ENCODE data around the gene EXO1. TPM values are rescaled to one million over a fixed set of nuclear protein-coding genes. Genes with fewer than 3 reads are reported as not detected.

The EXO1 gene
- total RNA-seq, 2 experiments from 2014 or later: 65.3 to 66.8 TPM

DNA sequence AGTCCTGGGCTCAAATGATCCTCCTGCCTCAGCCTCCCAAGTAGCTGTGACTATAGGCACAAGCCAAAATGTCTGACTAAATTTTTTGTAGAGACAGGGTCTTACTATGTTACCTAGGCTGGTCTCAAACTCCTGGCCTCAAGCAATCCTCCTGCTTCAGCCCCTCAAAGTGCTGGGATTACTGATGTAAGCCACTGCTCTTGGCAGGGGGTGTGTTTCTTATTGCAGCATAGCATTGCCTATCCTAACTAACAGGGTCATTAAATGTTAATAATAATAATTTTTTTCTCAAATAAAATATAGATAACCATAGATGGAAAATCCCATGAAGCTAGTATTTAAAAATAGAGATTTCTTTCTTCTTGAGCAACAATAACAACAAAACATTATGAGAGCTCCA, 52.4 kb downstream of the EXO1 start:
- Mint-ChIP-seq H3K4me1 (ENCODE audit: low read depth) (no peaks in the 10 kb centered on the region), H3K4me3 (no peak overlapping the region), H3K27ac (no peak overlapping the region), H3K36me3 (ENCODE audit: low read depth) (peaks cover 4% of the 10 kb centered on the region), H3K27me3 (no peaks in the 10 kb centered on the region), H3K9me3 (no peaks in the 10 kb centered on the region)
- TF ChIP-seq, protein P1, sequence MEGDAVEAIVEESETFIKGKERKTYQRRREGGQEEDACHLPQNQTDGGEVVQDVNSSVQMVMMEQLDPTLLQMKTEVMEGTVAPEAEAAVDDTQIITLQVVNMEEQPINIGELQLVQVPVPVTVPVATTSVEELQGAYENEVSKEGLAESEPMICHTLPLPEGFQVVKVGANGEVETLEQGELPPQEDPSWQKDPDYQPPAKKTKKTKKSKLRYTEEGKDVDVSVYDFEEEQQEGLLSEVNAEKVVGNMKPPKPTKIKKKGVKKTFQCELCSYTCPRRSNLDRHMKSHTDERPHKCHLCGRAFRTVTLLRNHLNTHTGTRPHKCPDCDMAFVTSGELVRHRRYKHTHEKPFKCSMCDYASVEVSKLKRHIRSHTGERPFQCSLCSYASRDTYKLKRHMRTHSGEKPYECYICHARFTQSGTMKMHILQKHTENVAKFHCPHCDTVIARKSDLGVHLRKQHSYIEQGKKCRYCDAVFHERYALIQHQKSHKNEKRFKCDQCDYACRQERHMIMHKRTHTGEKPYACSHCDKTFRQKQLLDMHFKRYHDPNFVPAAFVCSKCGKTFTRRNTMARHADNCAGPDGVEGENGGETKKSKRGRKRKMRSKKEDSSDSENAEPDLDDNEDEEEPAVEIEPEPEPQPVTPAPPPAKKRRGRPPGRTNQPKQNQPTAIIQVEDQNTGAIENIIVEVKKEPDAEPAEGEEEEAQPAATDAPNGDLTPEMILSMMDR (IDR thresholded peaks at IDR 0.05): no peak
- DNase-seq (no peak), ATAC-seq (no peak)
- ChIA-PET CTCF (no interaction called here), POLR2A (no interaction called here)
- intact Hi-C loops (cut with micrococcal nuclease): no loop called here

DNA sequence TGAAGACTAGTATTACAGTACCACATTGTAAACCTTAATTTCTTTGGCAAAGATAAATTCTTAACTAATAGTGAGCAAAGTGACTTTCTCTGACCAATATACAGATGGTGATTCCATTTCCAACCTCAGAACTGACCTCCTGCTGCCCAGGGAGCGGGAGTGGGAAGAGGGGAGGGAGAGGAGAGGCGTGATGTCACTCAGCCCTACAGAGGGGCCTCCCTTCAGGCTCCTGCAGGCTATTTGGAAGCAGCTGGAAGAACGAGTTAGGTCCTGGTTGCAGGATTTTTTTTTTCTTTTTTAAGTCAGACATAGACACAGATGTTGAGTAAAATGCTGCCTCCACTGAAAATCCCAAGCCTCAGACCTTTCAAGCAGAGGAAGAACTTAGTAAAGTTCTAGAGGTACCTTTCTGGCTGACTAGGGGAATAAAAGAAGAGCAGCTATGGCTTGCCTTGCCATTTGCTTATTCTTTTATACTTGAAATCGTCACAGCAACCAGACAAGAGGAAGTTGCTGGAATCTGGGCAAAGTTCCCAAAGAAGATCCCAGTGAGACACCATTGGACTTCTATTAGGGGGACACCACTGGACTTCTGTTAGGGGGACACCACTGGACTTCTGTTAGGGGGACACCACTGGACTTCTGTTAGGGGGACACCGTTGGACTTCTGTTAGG, 54.5 kb downstream of the EXO1 start:
- POLR2A ChIA-PET: no interaction called here
- Mint-ChIP-seq H3K9me3 (no peaks in the 10 kb centered on the region), H3K27me3 (no peaks in the 10 kb centered on the region), H3K4me1 (ENCODE audit: low read depth) (no peaks in the 10 kb centered on the region), H3K4me3 (no peak overlapping the region), H3K36me3 (ENCODE audit: low read depth) (peaks cover 4% of the 10 kb centered on the region), H3K27ac (no peak overlapping the region)
- no peak for DNase-seq
- intact Hi-C loops (cut with micrococcal nuclease): no loop called here
- TF ChIP-seq, protein P1 (IDR thresholded peaks at IDR 0.05): no peak
- CTCF ChIA-PET: no interaction called here
- no peak for ATAC-seq

DNA sequence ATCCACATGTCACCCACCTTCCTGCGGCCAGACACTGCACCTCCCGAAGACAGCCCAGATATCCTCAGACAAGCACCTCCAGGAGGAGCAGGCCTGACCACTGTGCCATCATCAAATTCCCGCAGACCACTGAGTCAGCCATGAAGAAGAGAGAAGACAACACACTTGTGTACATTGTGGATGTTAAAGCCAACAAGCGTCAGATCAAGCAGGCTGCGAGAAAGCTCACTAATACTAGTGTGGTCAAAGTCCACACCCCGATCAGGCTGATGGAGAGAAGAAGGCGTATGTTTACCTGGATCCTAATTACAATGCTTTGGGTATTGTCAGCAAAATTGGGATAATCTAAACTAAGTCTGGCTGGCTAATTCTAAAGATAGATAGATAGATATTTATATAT, 68.2 kb downstream of the EXO1 start:
- Mint-ChIP-seq H3K4me1 (ENCODE audit: low read depth) (no peaks in the 10 kb centered on the region), H3K9me3 (no peaks in the 10 kb centered on the region), H3K36me3 (ENCODE audit: low read depth) (no peaks in the 10 kb centered on the region), H3K4me3 (no peak overlapping the region), H3K27ac (no peak overlapping the region), H3K27me3 (no peaks in the 10 kb centered on the region)
- DNase-seq (no peak), ATAC-seq (no peak)
- intact Hi-C loops (cut with micrococcal nuclease): no loop called here
- ChIA-PET POLR2A (no interaction called here), CTCF (no interaction called here)
- TF ChIP-seq, protein P1 (IDR thresholded peaks at IDR 0.05): no peak

DNA sequence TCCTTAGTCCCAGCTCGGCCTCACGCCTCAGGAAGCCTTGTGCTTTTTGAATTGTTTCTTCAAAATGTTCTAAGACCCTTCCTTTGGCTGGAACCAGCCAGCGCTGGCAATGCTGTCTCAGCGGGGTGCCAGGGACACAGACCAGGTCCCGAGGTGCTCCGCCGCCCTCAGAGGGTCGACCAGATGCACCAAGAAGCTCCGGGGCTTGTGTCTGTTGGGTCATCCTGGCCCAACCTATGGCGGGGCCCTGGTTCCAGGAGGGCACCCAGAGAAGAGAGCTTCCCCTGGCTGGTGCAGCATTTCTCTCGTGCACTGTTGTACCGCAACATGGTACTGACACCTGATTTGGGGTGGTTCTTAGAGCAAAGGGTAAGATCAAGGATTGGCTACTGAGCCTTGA, 69.5 kb downstream of the EXO1 start:
- Mint-ChIP-seq H3K9me3 (no peaks in the 10 kb centered on the region), H3K36me3 (ENCODE audit: low read depth) (no peaks in the 10 kb centered on the region), H3K4me1 (ENCODE audit: low read depth) (no peaks in the 10 kb centered on the region), H3K4me3 (no peak overlapping the region), H3K27ac (no peak overlapping the region), H3K27me3 (no peaks in the 10 kb centered on the region)
- TF ChIP-seq, protein P1 (IDR thresholded peaks at IDR 0.05): no peak
- intact Hi-C loops (cut with micrococcal nuclease): no loop called here
- POLR2A ChIA-PET: no interaction called here
- ATAC-seq (no peak), DNase-seq (no peak)
- CTCF ChIA-PET: interaction anchor here (1.1 kb wide), 1 partner anchor 68 kb away, joined by 3 read pairs; no protein-coding TSS in a partner anchor

DNA sequence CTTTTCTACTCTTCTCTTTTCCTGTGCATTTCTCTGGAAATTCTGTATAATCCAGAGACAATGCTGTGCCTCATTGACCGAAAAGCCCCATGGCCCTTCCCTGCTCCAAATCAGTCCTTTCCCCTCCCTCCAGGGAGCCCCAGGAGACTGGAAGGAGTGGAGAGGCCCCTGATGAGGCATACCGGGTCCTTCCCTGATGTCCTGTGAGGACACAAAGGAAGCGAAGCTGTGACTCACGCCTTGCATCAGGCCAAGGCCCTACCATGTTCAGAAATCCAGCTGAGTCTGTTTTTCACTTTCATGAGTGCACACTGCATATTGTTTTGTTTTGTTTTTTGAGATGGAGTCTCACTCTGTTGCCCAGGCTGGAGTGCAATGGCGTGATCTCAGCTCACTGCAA, 70.9 kb downstream of the EXO1 start:
- TF ChIP-seq, protein P1 (IDR thresholded peaks at IDR 0.05): no peak
- no peaks in the 10 kb centered on the region for H3K4me1 Mint-ChIP-seq (ENCODE audit: low read depth)
- H3K9me3 Mint-ChIP-seq: no peaks in the 10 kb centered on the region
- ATAC-seq (no peak), DNase-seq (no peak)
- intact Hi-C loops (cut with micrococcal nuclease): no loop called here
- H3K27ac Mint-ChIP-seq: no peak overlapping the region
- H3K4me3 Mint-ChIP-seq: no peak overlapping the region
- H3K36me3 Mint-ChIP-seq (ENCODE audit: low read depth): no peaks in the 10 kb centered on the region
- H3K27me3 Mint-ChIP-seq: no peaks in the 10 kb centered on the region
- CTCF ChIA-PET: interaction anchor here (1.1 kb wide), 1 partner anchor 10 kb away, joined by 3 read pairs; no protein-coding TSS in a partner anchor
- POLR2A ChIA-PET: no interaction called here

Measured in activated CD8-positive, alpha-beta T cell treated with anti-CD3 and anti-CD28 coated beads for 36 hours (primary cell).